Glomerular visceral epithelial cell (primary cell): ENCODE results near the gene ATG5.
"Not testable (repeated sequence)": the region's sequence is repeated elsewhere in the genome, so short reads cannot be mapped to it uniquely, and the experiment has no call there.

Source experiments
- DNase-seq: peaks from one replicate; pipeline ENCODE4 v3.0.0-alpha.2; 2016; ENCODE audit errors: extremely low spot score

Gene ATG5

GRCh38 chr6:106155219-106155830 is 170.2 kb downstream of the ATG5 start:
- DNase-seq, result no peak

- DNase-seq, result no peak
Observed at GRCh38 chr6:106154326-106154725, 171.2 kb downstream of the ATG5 start.

- DNase-seq, result no peak
Observed at GRCh38 chr6:106152952-106153351, 172.6 kb downstream of the ATG5 start.

GRCh38 chr6:106152476-106152875 is 173.1 kb downstream of the ATG5 start:
- not testable (repeated sequence) for DNase-seq

- no peak for DNase-seq
Observed at GRCh38 chr6:106149472-106150069, 176.0 kb downstream of the ATG5 start.

- DNase-seq, result no peak
Observed at GRCh38 chr6:106147476-106147875, 178.1 kb downstream of the ATG5 start.

GRCh38 chr6:106146852-106147351 is 178.7 kb downstream of the ATG5 start:
- DNase-seq, result peak; percentile 57

- DNase-seq, result peak; percentile 45
Observed at GRCh38 chr6:106145741-106146227, 179.8 kb downstream of the ATG5 start.

- DNase-seq, result no peak
Observed at GRCh38 chr6:106145144-106145543, 180.4 kb downstream of the ATG5 start.

GRCh38 chr6:106143665-106144064 is 181.9 kb downstream of the ATG5 start:
- DNase-seq, result no peak

GRCh38 chr6:106142876-106143431 is 182.6 kb downstream of the ATG5 start:
- DNase-seq, result no peak

GRCh38 chr6:106141441-106142237 is 183.9 kb downstream of the ATG5 start:
- no peak for DNase-seq

GRCh38 chr6:106138151-106138550 is 187.4 kb downstream of the ATG5 start:
- no peak for DNase-seq

GRCh38 chr6:106136845-106137244 is 188.7 kb downstream of the ATG5 start:
- no peak for DNase-seq

GRCh38 chr6:106135911-106136571 is 189.5 kb downstream of the ATG5 start:
- no peak for DNase-seq

- peak; percentile 40 for DNase-seq
Observed at GRCh38 chr6:106134906-106135634, 190.5 kb downstream of the ATG5 start.
